ENCODE data around the gene ADGRG2. TPM values are rescaled to one million over a fixed set of nuclear protein-coding genes. Genes with fewer than 3 reads are reported as not detected.

The ADGRG2 gene
- total RNA-seq, 1 donor from 2014 or later = 2.4 TPM

DNA sequence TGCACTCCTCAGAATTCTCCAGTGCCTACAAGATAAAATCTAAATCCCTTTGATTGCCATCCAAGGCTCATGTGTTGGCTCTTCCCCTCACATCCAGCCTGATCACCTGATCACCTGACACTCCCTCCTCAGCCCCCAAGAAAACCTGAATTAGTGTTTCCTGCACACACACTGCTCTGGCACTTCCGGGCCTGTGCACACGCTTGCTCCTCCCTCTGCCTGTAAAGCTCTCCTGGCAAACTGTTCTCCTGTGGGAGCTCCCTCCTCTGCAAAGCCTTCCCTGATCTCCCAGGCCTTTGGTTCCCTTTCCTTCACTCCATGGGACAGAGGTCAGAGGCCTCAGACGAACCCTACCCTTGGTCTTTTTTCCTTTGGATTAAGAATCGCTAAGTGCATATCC, 158.2 kb downstream of the ADGRG2 start:
- no peak for FAIRE-seq
- DNase-seq (ENCODE audit: low spot score in 2 of 2) = no peak

DNA sequence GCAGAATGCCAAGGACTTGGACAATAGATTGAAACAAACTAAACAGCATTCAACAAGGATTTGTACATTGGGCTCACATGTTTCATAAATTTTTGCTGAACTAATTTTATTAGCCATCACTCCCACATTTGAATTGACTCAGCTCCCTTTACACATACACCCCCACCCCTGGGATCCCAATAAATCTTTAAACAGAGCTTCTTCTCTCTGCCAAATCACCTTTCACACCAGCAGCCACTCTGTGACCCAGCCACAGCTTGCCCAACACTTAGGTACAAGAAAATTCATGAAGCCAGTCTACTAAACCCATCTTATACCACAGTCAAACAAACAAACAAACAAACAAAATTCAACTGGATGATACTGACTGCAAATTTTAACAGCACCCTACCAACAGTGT, 159.9 kb downstream of the ADGRG2 start:
- FAIRE-seq (no peak), DNase-seq (ENCODE audit: low spot score in 2 of 2) (no peak)

DNA sequence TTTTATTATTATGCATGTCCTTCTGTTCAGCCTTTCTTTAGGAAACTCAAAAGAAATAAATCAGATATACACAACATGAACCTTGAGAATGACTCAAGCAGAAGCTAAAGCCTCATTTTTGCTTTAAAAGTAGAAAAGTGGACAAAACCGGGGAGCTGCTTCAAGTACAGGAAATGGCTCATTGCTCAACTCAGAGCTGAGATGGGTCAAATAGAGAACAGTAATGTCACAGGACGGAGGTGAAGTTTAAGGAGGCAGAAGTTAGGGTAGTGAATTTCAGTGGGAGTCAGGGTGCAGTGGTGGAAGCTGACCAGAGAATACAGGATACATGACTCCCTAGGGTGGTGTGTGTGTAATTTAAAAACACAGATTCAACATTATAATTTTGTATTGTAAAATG, 160.6 kb downstream of the ADGRG2 start:
- DNase-seq (ENCODE audit: low spot score in 2 of 2) (no peak), FAIRE-seq (no peak)

DNA sequence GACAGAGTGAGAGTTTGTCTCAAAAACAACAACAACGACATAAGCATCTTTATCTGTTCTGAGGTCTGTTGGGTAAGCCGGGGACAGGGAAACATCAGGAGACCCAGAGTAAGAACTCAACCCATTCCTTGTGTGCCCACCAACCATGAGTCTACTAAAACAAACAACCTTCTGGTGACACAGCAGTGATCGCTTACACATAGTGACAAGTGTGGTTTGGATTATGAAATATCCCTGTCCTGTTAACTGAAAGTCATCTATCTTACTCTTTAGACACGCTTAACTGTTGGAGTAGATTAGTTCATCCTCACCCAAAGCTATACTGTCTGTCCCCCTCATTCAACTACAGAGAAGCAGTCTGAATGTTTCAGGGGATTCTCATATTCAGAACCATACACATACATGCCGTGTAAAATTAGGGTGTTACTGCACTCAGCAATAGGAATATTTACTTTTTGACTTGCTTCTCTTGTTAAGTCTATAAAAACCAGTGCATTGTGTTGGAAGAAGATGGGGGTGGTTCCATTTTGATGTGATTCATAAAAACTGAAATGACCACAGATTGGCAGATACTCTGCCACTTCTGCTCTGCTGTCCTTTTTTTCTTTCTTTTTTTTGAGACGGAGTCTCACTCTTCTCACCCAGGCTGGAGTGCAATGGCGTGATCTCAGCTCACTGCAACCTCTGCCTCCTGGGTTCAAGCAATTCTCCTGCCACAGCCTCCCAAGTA, 165.8 kb downstream of the ADGRG2 start:
- DNase-seq (ENCODE audit: low spot score in 2 of 2) (no peak), FAIRE-seq (no peak)

GRCh38 chrX:18955676-18956075, 166.6 kb downstream of the ADGRG2 start:
- DNase-seq (ENCODE audit: low spot score in 2 of 2) (no peak), FAIRE-seq (no peak)

GRCh38 chrX:18951032-18951431, 171.2 kb downstream of the ADGRG2 start:
- DNase-seq (ENCODE audit: low spot score in 2 of 2) (no peak), FAIRE-seq (no peak)

GRCh38 chrX:18949944-18950301, 172.3 kb downstream of the ADGRG2 start:
- DNase-seq (ENCODE audit: low spot score in 2 of 2) (no peak), FAIRE-seq (no peak)

GRCh38 chrX:18949291-18949943, 172.9 kb downstream of the ADGRG2 start:
- FAIRE-seq (no peak), DNase-seq (ENCODE audit: low spot score in 2 of 2) (no peak)

DNA sequence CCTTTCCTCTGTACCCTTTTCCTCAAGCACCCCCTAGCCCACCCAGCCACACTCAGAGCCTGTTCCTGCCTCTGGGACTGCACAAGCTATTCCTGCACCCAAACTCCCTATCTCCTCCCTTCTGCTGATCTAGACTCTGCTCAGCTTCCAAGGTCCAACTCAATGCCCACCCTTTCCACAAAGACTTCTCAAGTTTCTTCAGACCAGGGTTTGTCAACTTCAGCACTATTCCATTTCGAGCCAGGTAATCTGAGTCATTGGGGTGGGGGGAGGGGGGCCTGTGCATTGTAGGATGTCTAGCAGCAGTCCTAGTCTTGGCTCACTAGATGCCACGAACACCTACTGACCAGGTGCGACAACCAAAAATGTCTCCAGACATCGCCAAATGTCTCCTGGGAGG, 175.7 kb downstream of the ADGRG2 start:
- DNase-seq (ENCODE audit: low spot score in 2 of 2) (no peak), FAIRE-seq (no peak)

GRCh38 chrX:18946157-18946556, 176.1 kb downstream of the ADGRG2 start:
- DNase-seq (ENCODE audit: low spot score in 2 of 2) (no peak), FAIRE-seq (no peak)

- no peak for FAIRE-seq
- DNase-seq (ENCODE audit: low spot score in 2 of 2) = no peak
Measured at GRCh38 chrX:18945483-18945882, 176.8 kb downstream of the ADGRG2 start.

DNA sequence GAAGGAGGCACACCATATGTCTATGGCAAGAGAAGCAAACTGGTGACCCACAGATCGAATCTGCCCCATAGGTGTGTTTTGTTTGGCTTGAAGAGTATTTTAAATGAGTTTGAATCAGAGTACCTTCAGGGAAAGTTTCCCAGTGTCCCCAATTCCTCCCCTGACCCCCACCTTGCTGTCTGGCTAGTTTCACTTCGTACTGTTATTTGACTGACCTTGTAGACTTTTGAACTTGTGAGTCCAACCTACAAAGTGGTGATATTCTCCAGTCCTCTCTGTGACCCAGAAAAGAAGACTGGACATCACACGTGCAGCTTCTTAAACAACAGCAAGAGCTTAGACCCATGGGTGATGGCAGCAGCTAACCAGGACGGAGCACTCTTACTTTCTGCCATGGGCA, 177.8 kb downstream of the ADGRG2 start:
- DNase-seq (ENCODE audit: low spot score in 2 of 2) (no peak), FAIRE-seq (no peak)

GRCh38 chrX:18941896-18942295, 180.4 kb downstream of the ADGRG2 start:
- no peak for FAIRE-seq
- DNase-seq (ENCODE audit: low spot score in 2 of 2) = no peak

Other genes starting within 250 kb of the ADGRG2 start
- 20.8 TPM for gene PHKA2, start 138.4 kb downstream of the ADGRG2 start, total RNA-seq
- gene PDHA1, start 221.5 kb upstream of the ADGRG2 start, total RNA-seq = 56.7 TPM

Measured in frontal cortex (tissue), 4 donors.